Measurements from ENCODE around the gene AHSP.
"Not testable (repeated sequence)": the region's sequence is repeated elsewhere in the genome, so short reads cannot be mapped to it uniquely, and the experiment has no call there.

AHSP gene

GRCh38 chr16:31532120-31532519 is 4.4 kb downstream of the AHSP start:
- no peak for DNase-seq

- no peak for DNase-seq
Observed at GRCh38 chr16:31532896-31533295, 5.2 kb downstream of the AHSP start.

- no peak for DNase-seq
Observed at GRCh38 chr16:31535737-31536136, 8.0 kb downstream of the AHSP start.

- no peak for DNase-seq
Observed at GRCh38 chr16:31536804-31537361, 9.2 kb downstream of the AHSP start.

- DNase-seq = no peak
Observed at GRCh38 chr16:31537362-31538242, 9.9 kb downstream of the AHSP start.

- DNase-seq = not testable (repeated sequence)
Observed at GRCh38 chr16:31538243-31538598, 10.5 kb downstream of the AHSP start.

GRCh38 chr16:31539762-31540161 is 12.1 kb downstream of the AHSP start:
- DNase-seq = not testable (repeated sequence)

- no peak for DNase-seq
Observed at GRCh38 chr16:31542763-31543162, 15.1 kb downstream of the AHSP start.

- no peak for DNase-seq
Observed at GRCh38 chr16:31561426-31562233, 33.9 kb downstream of the AHSP start.

GRCh38 chr16:31568577-31569359 is 41.1 kb downstream of the AHSP start:
- no peak for DNase-seq

GRCh38 chr16:31569360-31569717 is 41.6 kb downstream of the AHSP start:
- DNase-seq = no peak

GRCh38 chr16:31572821-31573220 is 45.1 kb downstream of the AHSP start:
- no peak for DNase-seq

GRCh38 chr16:31574159-31574558 is 46.5 kb downstream of the AHSP start:
- DNase-seq = not testable (repeated sequence)

- DNase-seq = no peak
Observed at GRCh38 chr16:31577411-31577810, 49.7 kb downstream of the AHSP start.
